Stimulated activated CD4-positive, alpha-beta T cell treated with anti-CD3 and anti-CD28 coated beads, Interleukin-2, amount 100 ng/mL, for 24 hours (primary cell): Measurements from ENCODE around the gene C14orf93.

Source experiments
- DNase-seq, 2 donors: peaks; one replicate each; pipeline ENCODE4 v3.0.0-alpha.2; 2020

Gene C14orf93

GRCh38 chr14:22986508-22987054 lies 23.4 kb downstream of the C14orf93 start:
- peak; percentile 92 to 94 for DNase-seq

DNA sequence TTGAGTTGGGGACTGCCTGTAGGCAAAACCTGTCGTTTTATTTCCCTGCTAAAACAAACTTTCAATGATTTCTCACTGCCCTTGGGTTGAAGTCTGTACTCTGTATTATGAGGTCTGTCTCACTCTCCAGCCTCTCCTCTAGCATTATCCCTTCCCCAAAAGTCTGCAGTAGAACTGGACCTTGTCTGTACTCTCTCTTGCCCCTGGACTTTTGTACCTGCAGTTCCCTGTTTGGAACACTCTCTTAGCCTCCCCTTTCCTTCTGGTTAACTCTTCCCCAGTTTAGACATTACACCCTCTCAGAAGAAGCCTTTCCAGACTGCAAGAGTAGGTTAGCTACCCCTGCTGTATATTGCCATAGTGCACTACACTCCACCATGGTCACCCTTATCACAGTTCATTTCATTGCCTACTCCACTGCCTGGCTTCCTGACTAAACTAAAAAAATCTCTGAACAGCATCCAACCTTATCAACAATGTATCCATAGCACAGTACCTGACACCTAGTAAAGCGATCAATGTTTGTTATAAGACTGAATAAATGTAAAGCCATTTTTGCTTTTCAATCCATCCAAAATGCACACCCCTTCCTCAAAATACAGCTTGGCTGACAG lies 23.9 kb downstream of the C14orf93 start:
- DNase-seq: no peak

GRCh38 chr14:22984959-22985658 lies 24.8 kb downstream of the C14orf93 start:
- DNase-seq: no peak

GRCh38 chr14:22982477-22983245 lies 27.3 kb downstream of the C14orf93 start, which contains the start of gene AJUBA:
Gene AJUBA, minus strand, starts transcription at chr14:22982551. Its CDS starts 285 bp downstream, at chr14:22982266.
- DNase-seq: peak; percentile 80 to 85

DNA sequence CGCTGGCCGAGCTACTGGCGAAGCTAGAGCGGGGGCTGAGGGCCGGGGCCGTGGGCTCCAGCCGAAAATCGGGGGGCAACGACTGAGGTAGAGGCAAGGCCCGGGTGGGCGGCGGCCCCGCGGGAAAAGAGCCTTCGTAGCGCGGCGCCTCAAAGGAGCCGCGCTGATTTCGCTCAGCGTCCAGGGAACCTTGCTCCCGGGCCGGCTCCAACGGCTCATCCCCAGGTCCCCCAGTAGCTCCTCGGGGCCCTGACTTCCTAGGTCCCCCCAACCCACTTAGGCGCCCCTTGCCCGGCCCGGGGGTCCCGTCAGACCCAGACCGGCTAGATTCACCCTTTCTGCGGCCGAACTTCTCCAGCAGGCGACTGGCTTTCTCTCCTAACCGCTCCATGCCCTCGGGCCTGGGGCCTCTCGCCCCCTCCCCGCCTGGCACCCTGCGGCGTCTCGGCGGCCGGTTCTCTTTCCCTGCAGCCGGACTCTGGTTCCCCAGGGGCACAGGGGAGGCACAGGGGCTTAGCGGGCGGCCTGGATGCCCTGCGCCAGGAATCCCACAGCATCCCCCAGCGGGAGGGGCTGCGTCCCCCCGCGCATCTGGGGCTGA lies 28.0 kb downstream of the C14orf93 start:
- peak in 1 of 2 donors; percentile 17 for DNase-seq

GRCh38 chr14:22981090-22981875 lies 28.7 kb downstream of the C14orf93 start:
- peak in 1 of 2 donors; percentile 22 for DNase-seq

- DNase-seq: peak; percentile 37 to 50
These were observed 29.3 kb downstream of the C14orf93 start for GRCh38 chr14:22980672-22981089.

GRCh38 chr14:22979748-22980392 lies 30.1 kb downstream of the C14orf93 start:
- DNase-seq: no peak

GRCh38 chr14:22978981-22979671 lies 30.8 kb downstream of the C14orf93 start:
- DNase-seq: no peak

- DNase-seq: no peak
These were observed 31.5 kb downstream of the C14orf93 start for GRCh38 chr14:22978487-22978837.

DNA sequence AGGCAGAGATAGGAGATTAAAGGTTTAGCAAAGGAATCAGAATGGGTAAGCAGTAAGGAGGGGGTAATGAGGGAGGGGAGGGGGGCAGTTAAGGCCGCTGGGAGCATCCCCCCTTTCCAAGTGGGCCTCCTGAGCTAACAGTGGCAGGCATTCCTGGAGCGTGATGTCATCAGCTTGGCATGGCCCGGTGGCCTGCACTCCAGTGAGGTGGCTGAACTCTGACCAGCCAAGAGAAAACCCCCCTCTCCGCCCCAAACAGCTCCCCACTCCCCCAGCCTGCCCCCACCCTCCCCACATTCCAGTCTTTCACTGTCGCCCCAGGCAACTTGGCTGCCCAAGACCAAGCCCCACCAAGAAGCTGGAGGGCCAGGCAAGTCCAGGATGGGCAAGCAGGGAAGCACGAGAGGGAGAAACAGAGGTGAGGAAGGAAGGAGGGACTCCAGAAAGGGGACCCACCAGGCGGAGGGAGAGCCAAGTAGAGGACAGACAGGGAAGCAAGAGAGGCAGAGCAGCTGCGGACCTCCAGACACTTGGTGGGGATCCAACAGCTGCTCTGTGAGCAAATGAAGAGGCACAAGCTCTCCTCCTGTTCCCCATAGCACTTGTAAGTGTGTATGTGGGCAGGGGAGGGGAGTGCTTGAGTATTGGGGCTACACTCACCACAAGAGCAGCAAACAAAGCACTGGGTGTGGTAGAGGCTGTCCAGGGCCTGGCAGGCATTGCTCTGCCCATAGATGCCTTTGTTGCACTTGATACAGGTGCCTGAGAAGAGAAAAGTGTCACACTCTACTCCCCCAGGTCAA lies 32.1 kb downstream of the C14orf93 start:
- no peak for DNase-seq

- no peak for DNase-seq
These were observed 32.6 kb downstream of the C14orf93 start for GRCh38 chr14:22977434-22977683.

- DNase-seq: no peak
These were observed 33.1 kb downstream of the C14orf93 start for GRCh38 chr14:22976620-22977433.

DNA sequence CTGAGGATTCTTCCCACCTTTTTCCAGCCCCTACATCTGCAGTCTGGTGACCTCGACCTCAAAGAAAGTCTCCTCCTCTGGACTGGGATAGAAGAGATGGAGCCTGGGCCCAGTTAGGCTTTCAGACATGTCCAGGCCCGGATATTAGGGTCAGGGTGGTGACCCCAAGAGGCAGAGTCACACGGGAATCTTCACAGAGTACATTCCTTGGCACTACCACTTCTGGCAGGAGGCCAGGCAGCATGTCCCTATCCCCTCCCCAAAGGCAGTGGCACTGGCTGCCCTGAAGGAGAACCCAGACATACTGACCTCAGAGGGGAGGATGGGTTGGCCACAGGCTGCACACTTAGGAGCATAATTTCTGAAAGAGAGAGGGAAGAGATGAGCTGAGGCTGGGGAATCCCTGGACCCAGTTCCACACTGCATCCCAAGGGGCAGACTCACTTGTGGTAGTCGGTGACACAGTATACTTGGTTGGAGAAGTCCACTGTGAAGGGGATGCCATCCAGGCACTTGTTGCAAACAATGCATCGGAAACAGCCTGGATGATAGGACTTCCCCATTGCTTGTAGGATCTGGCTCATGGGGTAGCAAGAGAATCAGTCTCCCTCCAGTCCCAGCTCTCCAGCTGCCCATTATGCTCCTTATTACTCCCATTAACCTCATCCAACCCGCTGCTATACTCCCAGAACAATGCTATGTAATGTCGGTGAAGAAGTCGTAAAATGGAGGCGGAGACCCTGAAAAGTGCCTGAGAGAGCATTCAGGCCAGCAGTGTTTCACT lies 35.2 kb downstream of the C14orf93 start:
- DNase-seq: no peak

GRCh38 chr14:22973217-22974032 lies 36.5 kb downstream of the C14orf93 start:
- peak; percentile 39 to 56 for DNase-seq

DNA sequence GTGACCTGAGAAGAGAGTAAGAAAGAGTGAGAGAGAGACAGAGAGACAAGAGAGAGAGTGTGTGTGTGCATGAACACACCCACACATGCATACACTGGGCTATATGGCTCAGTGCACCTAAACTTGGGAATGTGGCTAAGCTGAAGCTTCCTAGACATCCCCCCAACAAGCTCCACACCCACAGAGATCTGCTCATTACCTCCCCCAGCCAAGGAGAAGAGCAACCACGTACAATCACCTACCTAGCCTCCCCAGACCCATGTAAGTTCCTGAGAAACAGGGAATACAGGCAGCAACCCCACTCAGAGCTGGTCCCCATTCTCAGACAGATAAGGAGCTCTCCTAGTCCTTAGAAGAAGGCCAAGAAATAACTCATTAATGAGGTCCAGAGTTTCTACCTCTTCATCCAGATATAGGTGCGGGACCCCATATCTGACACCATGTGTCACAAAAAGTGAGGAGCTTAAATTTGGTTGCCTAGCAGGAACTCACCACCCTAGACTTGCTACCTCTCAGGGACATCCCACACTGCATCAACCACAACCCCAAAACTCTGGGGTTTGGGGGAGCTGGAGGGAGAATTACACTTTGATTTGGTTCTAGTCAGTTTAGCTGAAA lies 37.5 kb downstream of the C14orf93 start:
- DNase-seq: no peak

- DNase-seq: no peak
These were observed 38.8 kb downstream of the C14orf93 start for GRCh38 chr14:22971152-22971551.
